ENCODE measurements around the gene IL17RC. TPM values are rescaled to one million over a fixed set of nuclear protein-coding genes. Genes with fewer than 3 reads are reported as not detected.

The IL17RC gene
- total RNA-seq, 1 experiment from 2014 or later: 23.6 TPM

GRCh38 chr3:9942164-9942563 is 25.3 kb downstream of the IL17RC start:
- no peaks in the 10 kb centered on the region for H3K36me3 ChIP-seq (ENCODE audit: control insufficient read depth, insufficient read depth, low read length)
- ChIA-PET CTCF (no interaction called here), POLR2A (interaction anchor here (0.6 to 1.0 kb wide), 3 partner anchors 10 to 100 kb away, joined by 3 to 14 read pairs (median 3); no protein-coding TSS in a partner anchor)
- H3K4me1 ChIP-seq (ENCODE audit: control insufficient read depth, insufficient read depth, low read length): no peaks in the 10 kb centered on the region
- H3K9me3 ChIP-seq (ENCODE audit: control insufficient read depth, insufficient read depth, low read depth, low read length): no peaks in the 10 kb centered on the region
- TF ChIP-seq CTCF (IDR thresholded peaks at IDR 0.05): no peak
- TF ChIP-seq SIN3A (IDR thresholded peaks at IDR 0.05; ENCODE audit: borderline replicate concordance, insufficient read depth, low read depth, low read length): no peak
- no peak for TF ChIP-seq POLR2AphosphoS5 (IDR thresholded peaks at IDR 0.05; ENCODE audit: low read depth, low read length)
- no peak for TF ChIP-seq REST (IDR thresholded peaks at IDR 0.05; ENCODE audit: insufficient read depth in 1 of 2, low read depth in 2 of 2, low read length in 1 of 2)
- no peak for TF ChIP-seq TCF7L2 (IDR thresholded peaks at IDR 0.05; ENCODE audit: low read depth, low read length)
- no peak for ATAC-seq
- in situ Hi-C loops (cut with HindIII; ENCODE audit: low pct_unique_long_range_greater_than_20kb, low sequenced_read_pairs): no loop called here
- intact Hi-C loops (cut with micrococcal nuclease; ENCODE audit: unreplicated experiment): no loop called here
- BruUV-seq (replicated peaks): no TSS peak
- H3K4me3 ChIP-seq (ENCODE audit: low read depth in 2 of 2, low read length in 2 of 2): no peak overlapping the region
- no peaks in the 10 kb centered on the region for H3K27me3 ChIP-seq (ENCODE audit: control insufficient read depth, insufficient read depth, low read length)
- DNase-seq (ENCODE audit: low read depth, low spot score): no peak
- H3K27ac ChIP-seq (ENCODE audit: low read length): no peak overlapping the region

GRCh38 chr3:9942934-9943690 is 26.2 kb downstream of the IL17RC start:
- no TSS peak for BruUV-seq (replicated peaks)
- CTCF ChIA-PET: no interaction called here
- no peak overlapping the region for H3K4me3 ChIP-seq (ENCODE audit: low read depth in 2 of 2, low read length in 2 of 2)
- ATAC-seq (no peak), DNase-seq (ENCODE audit: low read depth, low spot score) (no peak)
- no peaks in the 10 kb centered on the region for H3K9me3 ChIP-seq (ENCODE audit: control insufficient read depth, insufficient read depth, low read depth, low read length)
- H3K4me1 ChIP-seq (ENCODE audit: control insufficient read depth, insufficient read depth, low read length): no peaks in the 10 kb centered on the region
- no peak for TF ChIP-seq SIN3A (IDR thresholded peaks at IDR 0.05; ENCODE audit: borderline replicate concordance, insufficient read depth, low read depth, low read length)
- TF ChIP-seq CTCF (IDR thresholded peaks at IDR 0.05): no peak
- TF ChIP-seq REST (IDR thresholded peaks at IDR 0.05; ENCODE audit: insufficient read depth in 1 of 2, low read depth in 2 of 2, low read length in 1 of 2): no peak
- no peak for TF ChIP-seq POLR2AphosphoS5 (IDR thresholded peaks at IDR 0.05; ENCODE audit: low read depth, low read length)
- no peak for TF ChIP-seq TCF7L2 (IDR thresholded peaks at IDR 0.05; ENCODE audit: low read depth, low read length)
- H3K27ac ChIP-seq (ENCODE audit: low read length): no peak overlapping the region
- in situ Hi-C loops (cut with HindIII; ENCODE audit: low pct_unique_long_range_greater_than_20kb, low sequenced_read_pairs): no loop called here
- no peaks in the 10 kb centered on the region for H3K36me3 ChIP-seq (ENCODE audit: control insufficient read depth, insufficient read depth, low read length)
- no peaks in the 10 kb centered on the region for H3K27me3 ChIP-seq (ENCODE audit: control insufficient read depth, insufficient read depth, low read length)
- POLR2A ChIA-PET: interaction anchor here (1.0 kb wide), 1 partner anchor 9 kb away, joined by 3 read pairs; no protein-coding TSS in a partner anchor
- intact Hi-C loops (cut with micrococcal nuclease; ENCODE audit: unreplicated experiment): no loop called here

All from Panc1 (cell line).